Measurements from ENCODE around the gene TRAF3.
A peak's percentile ranks its signal among the peaks of the same experiment; 100 is the strongest.
"Not testable (repeated sequence)": the region's sequence is repeated elsewhere in the genome, so short reads cannot be mapped to it uniquely, and the experiment has no call there.

TRAF3 gene

GRCh38 chr14:102752239-102752847, 24.9 kb upstream of the TRAF3 start:
- DNase-seq = no peak

- DNase-seq = no peak
These were observed 22.6 kb upstream of the TRAF3 start for GRCh38 chr14:102754370-102755262.

- DNase-seq = no peak
These were observed 19.6 kb upstream of the TRAF3 start for GRCh38 chr14:102757646-102758045.

GRCh38 chr14:102758087-102758486, 19.2 kb upstream of the TRAF3 start:
- DNase-seq = no peak

GRCh38 chr14:102759456-102760187, 17.6 kb upstream of the TRAF3 start:
- DNase-seq = no peak

- no peak for DNase-seq
These were observed 16.6 kb upstream of the TRAF3 start for GRCh38 chr14:102760496-102761193.

GRCh38 chr14:102761206-102761605, 16.0 kb upstream of the TRAF3 start:
- no peak for DNase-seq

GRCh38 chr14:102764220-102764671, 13.0 kb upstream of the TRAF3 start:
- DNase-seq = no peak

GRCh38 chr14:102765770-102766169, 11.5 kb upstream of the TRAF3 start:
- DNase-seq = not testable (repeated sequence)

GRCh38 chr14:102768223-102769048, 8.8 kb upstream of the TRAF3 start:
- no peak for DNase-seq

- DNase-seq = no peak
These were observed 8.3 kb upstream of the TRAF3 start for GRCh38 chr14:102769049-102769327.

- no peak for DNase-seq
These were observed 6.8 kb upstream of the TRAF3 start for GRCh38 chr14:102770147-102771123.

- no peak for DNase-seq
These were observed 6.1 kb upstream of the TRAF3 start for GRCh38 chr14:102771144-102771543.

GRCh38 chr14:102772781-102773570, 4.3 kb upstream of the TRAF3 start:
- DNase-seq = no peak

GRCh38 chr14:102774391-102775153, 2.7 kb upstream of the TRAF3 start:
- DNase-seq = peak; percentile 73

- DNase-seq = no peak
These were observed 1.1 kb upstream of the TRAF3 start for GRCh38 chr14:102775855-102776760.

GRCh38 chr14:102777711-102778337, 575 bp downstream of the TRAF3 start:
- no peak for DNase-seq

Measured in right forelimb (tissue), 1 donor.